Endothelial cell of umbilical vein (primary cell): ENCODE results near the gene MGAT4B. TPM values are rescaled to one million over a fixed set of nuclear protein-coding genes. Genes with fewer than 3 reads are reported as not detected.

Experiments used
- BruUV-seq: library from RNA; stranded (reverse); fragments of 400-500 nt; replicated peaks from 2 replicates; lab custom pipeline; 2021; lab: Mats Ljungman, UMichigan
- CTCF ChIA-PET: fragments of 300-600, 350-600 bp; sonication (Branson Sonifier 250); formaldehyde crosslinking; loops from one replicate; lab custom pipeline; 2021; ENCODE audit warnings: antibody characterized with exemption, inconsistent platforms; lab: Charles Lee
- POLR2A ChIA-PET: fragments of 300-600, 350-600 bp; sonication (Branson Sonifier 250); formaldehyde crosslinking; loops from one replicate; lab custom pipeline; 2021; ENCODE audit warnings: antibody characterized with exemption, inconsistent platforms; lab: Charles Lee
- DNase-seq: peaks from one replicate; pipeline ENCODE4 v3.0.0-alpha.2; 2011; ENCODE audit warnings: low read depth, low spot score
- FAIRE-seq: peaks from 2 replicates; lab custom pipeline; 2011; peaks lifted over from hg19 to GRCh38; lab: Jason Lieb, UNC
- H2AFZ ChIP-seq: 2 replicates; pipeline ENCODE4 v1.6.0; 2012; ENCODE audit warnings: low read depth, low read length, control low read depth, inconsistent platforms
- H3K27ac ChIP-seq: 2 replicates; pipeline ENCODE4 v1.5.1; 2011; ENCODE audit warnings: low read depth, mild to moderate bottlenecking, control low read depth, low read length, moderate library complexity; ENCODE audit not compliant: insufficient read depth
- H3K27me3 ChIP-seq, 2 experiments: 2 replicates each; pipeline versions ENCODE4 v1.6.0 to v1.6.1; 2011; ENCODE audit warnings: low read length in 2 of 2, mixed read lengths in 1 of 2; ENCODE audit not compliant: control insufficient read depth in 2 of 2, insufficient read depth in 2 of 2
- H3K36me3 ChIP-seq, 2 experiments: 2 replicates in 1 of 2; 3 replicates in 1 of 2; pipeline ENCODE4 v1.5.1; 2011; ENCODE audit warnings: low read length in 2 of 2, mild to moderate bottlenecking in 1 of 2, moderate library complexity in 1 of 2; ENCODE audit not compliant: control insufficient read depth in 2 of 2, insufficient read depth in 2 of 2; ENCODE audit errors: extremely low read depth in 1 of 2
- H3K4me1 ChIP-seq: 3 replicates; pipeline ENCODE4 v1.5.1; 2011; ENCODE audit warnings: mild to moderate bottlenecking, low read length; ENCODE audit not compliant: control insufficient read depth, insufficient read depth; ENCODE audit errors: extremely low read depth
- H3K4me2 ChIP-seq: 2 replicates; pipeline ENCODE4 v1.6.1; 2011; ENCODE audit warnings: low read length, control low read depth, mixed read lengths; ENCODE audit not compliant: insufficient read depth
- H3K4me3 ChIP-seq, 3 experiments: fragments of 200-600 bp in 1 of 3; sonication (generic), shearing (Covaris generic) in 1 of 3; replicated peaks in 1 of 3; 2 replicates each; pipeline ENCODE4 v1.5.1; 2011 to 2016; ENCODE audit warnings: control low read depth in 3 of 3, low read length in 3 of 3, mild to moderate bottlenecking in 2 of 3, inconsistent platforms in 1 of 3, low read depth in 1 of 3, moderate library complexity in 1 of 3; ENCODE audit not compliant: insufficient read depth in 1 of 3
- H3K79me2 ChIP-seq: 2 replicates; pipeline ENCODE4 v1.6.0; 2012; ENCODE audit warnings: low read length, inconsistent platforms; ENCODE audit not compliant: control insufficient read depth, insufficient read depth
- H3K9ac ChIP-seq: replicated peaks from 2 replicates; pipeline ENCODE3; 2011; ENCODE audit warnings: low read length, control low read depth; ENCODE audit not compliant: insufficient read depth; ENCODE audit errors: extremely low read depth
- H3K9me1 ChIP-seq: replicated peaks from 3 replicates; pipeline ENCODE4 v1.6.0; 2011; ENCODE audit warnings: mild to moderate bottlenecking, low read length; ENCODE audit not compliant: control insufficient read depth, insufficient read depth; ENCODE audit errors: extremely low read depth
- H3K9me3 ChIP-seq: replicated peaks from 2 replicates; pipeline ENCODE4 v1.5.1; 2012; ENCODE audit warnings: low read length, inconsistent platforms; ENCODE audit not compliant: control insufficient read depth, insufficient read depth
- H4K20me1 ChIP-seq: replicated peaks from 2 replicates; pipeline ENCODE3; 2011; ENCODE audit warnings: mild to moderate bottlenecking, low read length; ENCODE audit not compliant: control insufficient read depth, insufficient read depth; ENCODE audit errors: extremely low read depth
- FOS ChIP-seq: IDR thresholded peaks from 2 replicates; pipeline ENCODE4 v1.6.1; 2011; ENCODE audit warnings: mild to moderate bottlenecking, low read length, moderate library complexity, borderline replicate concordance; ENCODE audit not compliant: insufficient read depth
- GATA2 ChIP-seq: IDR thresholded peaks from 2 replicates; pipeline ENCODE4 v1.7.0; 2011; ENCODE audit warnings: low read depth, mild to moderate bottlenecking, moderate library complexity, mixed read lengths, low read length; ENCODE audit not compliant: insufficient read length, insufficient read depth
- JUN ChIP-seq: IDR thresholded peaks from 2 replicates; pipeline ENCODE4 v1.6.1; 2011; ENCODE audit warnings: borderline replicate concordance, low read depth; ENCODE audit not compliant: insufficient read length, insufficient read depth
- MYC ChIP-seq: IDR thresholded peaks from one replicate; pipeline ENCODE4 v1.6.1; 2011; ENCODE audit warnings: mild to moderate bottlenecking, low read depth, low read length
- POLR2AphosphoS5 ChIP-seq: IDR thresholded peaks from 2 replicates; pipeline ENCODE4 v1.6.1; 2012; ENCODE audit warnings: low read depth, mild to moderate bottlenecking, control low read depth, low read length, moderate library complexity; ENCODE audit not compliant: insufficient read depth
- dilution Hi-C: fragments of 300-500 bp; cut with MboI; formaldehyde crosslinking; loops from one replicate; pipeline ENCODE4 v1.15.0; 2019; ENCODE audit warnings: low sequenced_read_pairs; ENCODE audit not compliant: extremely low pct_ligation_motif_present
- intact Hi-C: fragments of 100-400 bp; cut with micrococcal nuclease; formaldehyde crosslinking; loops from one replicate; pipeline ENCODE4 v1.10.0; 2022
- polyA plus RNA-seq, 4 experiments: library from polyadenylated mRNA; depleted of rRNA in 3 of 4; stranded (reverse) in 3 of 4; unstranded in 1 of 4; fragments of >200 nt; gene quantifications; 2 replicates each; pipeline versions ENCODE4 v1.2.1 to v1.2.3, GENCODE V29; 2011 to 2012; ENCODE audit warnings: missing spikeins in 1 of 4
- total RNA-seq: library from RNA; stranded (reverse); gene quantifications from 2 replicates; pipeline ENCODE4 v1.2.3, GENCODE V29; 2021
- TF ChIP-seq, protein P1 (sequence below), 2 donors: IDR thresholded peaks; 1 replicate in 1 of 2; 2 replicates in 1 of 2; pipeline ENCODE4 v1.5.1; 2011; ENCODE audit warnings: low read length in 2 of 2, mild to moderate bottlenecking in 2 of 2, moderate library complexity in 2 of 2, control low read depth in 1 of 2, inconsistent platforms in 1 of 2, low read depth in 1 of 2; ENCODE audit not compliant: insufficient read depth in 1 of 2; ENCODE audit errors: extremely low read depth in 1 of 2
- TF ChIP-seq, protein P2 (sequence below): IDR thresholded peaks from 2 replicates; pipeline ENCODE4 v1.6.1; 2011; ENCODE audit not compliant: insufficient read depth, insufficient read length

MGAT4B gene
- total and polyA plus RNA-seq, 2 donors (not counting 3 experiments of a cell fraction or from before 2014, with no cell fraction given) = 243 TPM

DNA sequence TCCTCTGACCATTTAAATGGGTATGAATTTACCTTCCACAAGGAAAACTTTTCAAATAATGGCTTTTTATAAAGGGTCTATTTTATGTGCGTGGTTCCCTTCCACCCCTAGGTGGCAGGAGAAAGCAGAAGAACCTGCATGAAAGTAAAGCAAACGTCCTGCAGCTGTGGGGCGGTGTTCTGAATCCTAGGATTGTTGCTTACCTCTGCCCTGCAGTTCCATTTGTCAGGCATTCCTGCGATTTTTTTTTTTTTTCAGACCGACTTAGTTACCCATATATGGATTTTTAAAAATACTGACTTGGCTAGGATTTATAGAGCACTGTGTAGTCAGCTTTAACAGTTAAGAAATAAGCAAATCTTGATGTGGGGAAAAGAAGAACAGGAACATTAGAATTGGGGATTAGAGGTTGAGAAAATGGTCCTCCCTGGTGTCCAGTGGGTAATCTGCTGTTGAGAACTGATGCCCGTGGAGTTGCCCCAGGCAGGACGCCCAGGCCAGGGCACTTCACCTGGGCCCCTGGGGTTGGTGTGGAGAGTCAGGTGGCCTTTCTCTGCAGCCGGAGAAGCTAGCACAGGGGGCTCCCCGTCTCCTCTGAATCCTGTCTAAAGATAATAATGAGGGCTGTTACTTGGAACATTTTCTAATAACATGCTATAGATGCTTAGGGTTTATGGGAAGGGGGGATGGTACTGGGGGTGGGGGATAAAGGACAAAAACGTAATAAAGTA is 43.3 kb downstream of the MGAT4B start:
- dilution Hi-C loops = no loop called here
- POLR2A ChIA-PET = interaction anchor here (1.3 to 1.4 kb wide), 2 partner anchors 57 to 140 kb away, joined by 3 read pairs; partner anchors contain the start of genes HNRNPH1 and SQSTM1
- Histone ChIP-seq H3K4me2 (no peak overlapping the region), H3K9me1 (no peaks in the 10 kb centered on the region), H2AFZ (no peak overlapping the region), H3K27ac (no peak overlapping the region), H3K9ac (no peak overlapping the region), H3K9me3 (no peaks in the 10 kb centered on the region), H3K79me2 (peaks cover 56% of the 10 kb centered on the region), H4K20me1 (peaks cover 2% of the 10 kb centered on the region), H3K36me3 (no peaks in the 10 kb centered on the region), H3K4me3 (no peak overlapping the region), H3K27me3 (no peaks in the 10 kb centered on the region), H3K4me1 (peaks cover 55% of the 10 kb centered on the region)
- CTCF ChIA-PET = interaction anchor here (0.7 to 7.1 kb wide), 28 partner anchors 8 to 446 kb away, joined by 3 to 103 read pairs (median 6); partner anchors contain the start of genes LTC4S, MAML1 and SQSTM1
- DNase-seq = peak; percentile 85
- peak; percentile 91 for FAIRE-seq
- no TSS peak for BruUV-seq
- intact Hi-C loops = loop anchor here (1.0 to 2.0 kb wide), 3 partner anchors 33 to 327 kb away; no protein-coding TSS in a partner anchor
- TF ChIP-seq, protein P1, sequence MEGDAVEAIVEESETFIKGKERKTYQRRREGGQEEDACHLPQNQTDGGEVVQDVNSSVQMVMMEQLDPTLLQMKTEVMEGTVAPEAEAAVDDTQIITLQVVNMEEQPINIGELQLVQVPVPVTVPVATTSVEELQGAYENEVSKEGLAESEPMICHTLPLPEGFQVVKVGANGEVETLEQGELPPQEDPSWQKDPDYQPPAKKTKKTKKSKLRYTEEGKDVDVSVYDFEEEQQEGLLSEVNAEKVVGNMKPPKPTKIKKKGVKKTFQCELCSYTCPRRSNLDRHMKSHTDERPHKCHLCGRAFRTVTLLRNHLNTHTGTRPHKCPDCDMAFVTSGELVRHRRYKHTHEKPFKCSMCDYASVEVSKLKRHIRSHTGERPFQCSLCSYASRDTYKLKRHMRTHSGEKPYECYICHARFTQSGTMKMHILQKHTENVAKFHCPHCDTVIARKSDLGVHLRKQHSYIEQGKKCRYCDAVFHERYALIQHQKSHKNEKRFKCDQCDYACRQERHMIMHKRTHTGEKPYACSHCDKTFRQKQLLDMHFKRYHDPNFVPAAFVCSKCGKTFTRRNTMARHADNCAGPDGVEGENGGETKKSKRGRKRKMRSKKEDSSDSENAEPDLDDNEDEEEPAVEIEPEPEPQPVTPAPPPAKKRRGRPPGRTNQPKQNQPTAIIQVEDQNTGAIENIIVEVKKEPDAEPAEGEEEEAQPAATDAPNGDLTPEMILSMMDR (IDR thresholded peaks at IDR 0.05; ENCODE audit: extremely low read depth in 1 of 2, insufficient read depth in 1 of 2, low read depth in 1 of 2, low read length in 2 of 2) = peak; percentile 77 to 85
- TF ChIP-seq FOS (no peak), MYC (no peak), JUN (no peak), GATA2 (peak; percentile 0), POLR2AphosphoS5 (no peak)
- TF ChIP-seq, protein P2, sequence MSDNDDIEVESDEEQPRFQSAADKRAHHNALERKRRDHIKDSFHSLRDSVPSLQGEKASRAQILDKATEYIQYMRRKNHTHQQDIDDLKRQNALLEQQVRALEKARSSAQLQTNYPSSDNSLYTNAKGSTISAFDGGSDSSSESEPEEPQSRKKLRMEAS = no peak
